ENCODE data around the gene BAZ2B. TPM values are rescaled to one million over a fixed set of nuclear protein-coding genes. Genes with fewer than 3 reads are reported as not detected.

The BAZ2B gene
- polyA plus RNA-seq, 2 of the 4 experiments (the other 2 are of a cell fraction): 19.6 to 50.6 TPM

GRCh38 chr2:159620796-159621195 is 4.4 kb upstream of the BAZ2B start:
- Histone ChIP-seq H3K9me3 (no peaks in the 10 kb centered on the region), H3K4me3 (no peak overlapping the region), H3K27ac (no peak overlapping the region), H3K4me1 (peaks cover 25% of the 10 kb centered on the region; the same call in 2 of the 3 replicates), H3K4me2 (no peak overlapping the region)
- ATAC-seq (no peak), FAIRE-seq (no peak), DNase-seq (ENCODE audit: low read depth in 1 of 2, low spot score in 1 of 2) (no peak)
- ChIA-PET POLR2A (no interaction called here), CTCF (no interaction called here)
- WGBS (ENCODE audit: missing lambda C conversion rate): 90% methylated on average over 2 of the region's 2 CpGs
- TF ChIP-seq PHF8 (IDR thresholded peaks at IDR 0.05; ENCODE audit: borderline replicate concordance, low read depth): no peak
- TF ChIP-seq FOSB (CRISPR knock-in tag; IDR thresholded peaks at IDR 0.05): no peak
- TF ChIP-seq CHD2 (IDR thresholded peaks at IDR 0.05; ENCODE audit: low read length, partially characterized antibody): no peak
- no peak for TF ChIP-seq HEYL (CRISPR knock-in tag; IDR thresholded peaks at IDR 0.05)
- no peak for TF ChIP-seq ESRRA (IDR thresholded peaks at IDR 0.05; ENCODE audit: borderline replicate concordance, low read length)
- no peak for TF ChIP-seq ZC3H11A (IDR thresholded peaks at IDR 0.05)
- TF ChIP-seq POLR2A (IDR thresholded peaks at IDR 0.05; ENCODE audit: low read length): no peak
- TF ChIP-seq SMC3 (IDR thresholded peaks at IDR 0.05): no peak
- TF ChIP-seq HOXA7 (CRISPR knock-in tag; IDR thresholded peaks at IDR 0.05): no peak
- no peak for TF ChIP-seq E2F6 (IDR thresholded peaks at IDR 0.05; ENCODE audit: borderline replicate concordance, low read depth)
- TF ChIP-seq ELK1 (IDR thresholded peaks at IDR 0.05; ENCODE audit: low read depth, low read length): no peak
- TF ChIP-seq HDAC2 (IDR thresholded peaks at IDR 0.05): no peak
- TF ChIP-seq GATA3 (IDR thresholded peaks at IDR 0.05; ENCODE audit: borderline replicate concordance): no peak
- no peak for TF ChIP-seq CBX2 (IDR thresholded peaks at IDR 0.05; ENCODE audit: borderline replicate concordance, low read depth)
- TF ChIP-seq RFX5 (IDR thresholded peaks at IDR 0.05): no peak

- FAIRE-seq: no peak
- ChIA-PET POLR2A (interaction anchor here (6.6 kb wide), 1 partner anchor 95 kb away, joined by 84 read pairs; the partner anchor contains the start of gene MARCHF7), CTCF (interaction anchor here (1.0 to 2.0 kb wide), 2 partner anchors 11 to 94 kb away, joined by 3 to 6 read pairs; partner anchors contain the start of gene MARCHF7)
- H3K4me2 ChIP-seq: peak overlapping the region; percentile 95
- H3K27ac ChIP-seq: peak overlapping the region; percentile 74 to 96
- H3K4me3 ChIP-seq: peak overlapping the region; percentile 67
- peaks cover 34% of the 10 kb centered on the region; the same call in 2 of the 3 replicates for H3K4me1 ChIP-seq
- peak in 1 of 2 experiments; percentile 21 for DNase-seq (ENCODE audit: low read depth in 1 of 2, low spot score in 1 of 2)
- no peak for ATAC-seq
- no peak for TF ChIP-seq MAZ (IDR thresholded peaks at IDR 0.05; ENCODE audit: borderline replicate concordance, low read depth, low read length)
- no peak for TF ChIP-seq ZNF302 (CRISPR knock-in tag; IDR thresholded peaks at IDR 0.05)
- no peak for TF ChIP-seq GATA3 (IDR thresholded peaks at IDR 0.05; ENCODE audit: borderline replicate concordance)
- no peak for TF ChIP-seq RFX5 (IDR thresholded peaks at IDR 0.05)
- TF ChIP-seq HEYL (CRISPR knock-in tag; IDR thresholded peaks at IDR 0.05): no peak
- no peak for TF ChIP-seq EHMT2 (IDR thresholded peaks at IDR 0.05; ENCODE audit: low read depth)
- TF ChIP-seq HOXA7 (CRISPR knock-in tag; IDR thresholded peaks at IDR 0.05): no peak
- TF ChIP-seq ZC3H11A (IDR thresholded peaks at IDR 0.05): no peak
- no peak for TF ChIP-seq FOSB (CRISPR knock-in tag; IDR thresholded peaks at IDR 0.05)
- no peaks in the 10 kb centered on the region for H3K9me3 ChIP-seq
- 0% methylated on average over 2 of the region's 2 CpGs for WGBS (ENCODE audit: missing lambda C conversion rate)
Measured at GRCh38 chr2:159617646-159618045, 1.3 kb upstream of the BAZ2B start.

- no peak for DNase-seq (ENCODE audit: low read depth in 1 of 2, low spot score in 1 of 2)
- 12% methylated on average over 4 of the region's 4 CpGs for WGBS (ENCODE audit: missing lambda C conversion rate)
- peak overlapping the region; percentile 95 for H3K4me2 ChIP-seq
- H3K9me3 ChIP-seq: no peaks in the 10 kb centered on the region
- ChIA-PET POLR2A (interaction anchor here (0.6 to 6.6 kb wide), 3 partner anchors 12 to 96 kb away, joined by 4 to 84 read pairs (median 5); partner anchors contain the start of gene MARCHF7), CTCF (interaction anchor here (0.9 to 2.0 kb wide), 3 partner anchors 18 to 101 kb away, joined by 3 to 6 read pairs (median 3); partner anchors contain the start of gene MARCHF7)
- peak overlapping the region; percentile 96 to 98 for H3K27ac ChIP-seq
- FAIRE-seq: no peak
- peaks cover 40% of the 10 kb centered on the region; the same call in 2 of the 3 replicates for H3K4me1 ChIP-seq
- H3K4me3 ChIP-seq: peak overlapping the region; percentile 67
- no peak for ATAC-seq
- TF ChIP-seq HDAC2 (IDR thresholded peaks at IDR 0.05) (no peak), GATA3 (IDR thresholded peaks at IDR 0.05; ENCODE audit: borderline replicate concordance) (no peak)
Measured at GRCh38 chr2:159617100-159617499, 752 bp upstream of the BAZ2B start.

All from A549 (cell line).